CD4-positive, alpha-beta T cell treated with Interleukin-15 for 4 hours (primary cell): ENCODE measurements around the gene EIF4G2.

Experiments
- DNase-seq: peaks from one replicate; pipeline ENCODE4 v3.0.0-alpha.2; 2020; ENCODE audit warnings: low spot score

Gene EIF4G2

GRCh38 chr11:10808235-10808552, 532 bp downstream of the EIF4G2 start:
- DNase-seq, result no peak

DNA sequence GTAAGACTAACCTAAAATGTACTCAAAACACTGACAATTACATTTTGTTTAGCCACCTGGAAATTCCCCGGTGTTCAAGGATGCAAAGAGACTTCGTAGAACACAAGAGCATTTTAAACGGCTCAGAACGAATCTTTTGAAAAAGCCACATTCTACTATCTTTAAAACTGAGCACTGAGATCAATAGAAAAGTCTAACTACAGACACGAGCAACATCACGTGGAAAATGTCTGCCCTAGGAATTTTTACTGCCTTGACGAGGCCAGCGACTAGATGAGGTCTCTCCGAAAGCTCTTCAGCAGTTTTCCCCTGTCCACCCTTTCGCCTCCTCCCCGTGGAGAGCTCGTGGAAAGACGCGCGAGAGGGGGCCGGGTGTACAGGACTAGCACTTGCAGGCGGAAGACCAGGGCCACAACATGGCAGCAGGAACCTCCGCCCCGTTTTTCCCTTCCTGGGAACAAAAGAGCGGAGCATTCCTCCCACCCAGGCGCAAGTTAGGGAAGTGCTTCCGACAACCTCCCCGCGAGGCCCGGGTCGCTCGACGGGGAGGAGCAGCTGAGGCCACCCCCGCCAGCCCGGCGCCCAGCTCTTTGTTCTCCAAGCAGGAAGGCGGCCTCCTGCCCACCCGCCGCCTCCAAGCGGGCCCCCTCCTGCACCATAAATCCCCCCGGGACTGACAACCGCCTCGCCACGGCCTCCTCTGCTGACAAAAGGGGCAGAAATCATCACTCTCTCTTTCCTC, 1.1 kb downstream of the EIF4G2 start:
- DNase-seq, result peak; percentile 32

GRCh38 chr11:10806206-10806605, 2.5 kb downstream of the EIF4G2 start:
- DNase-seq, result no peak

DNA sequence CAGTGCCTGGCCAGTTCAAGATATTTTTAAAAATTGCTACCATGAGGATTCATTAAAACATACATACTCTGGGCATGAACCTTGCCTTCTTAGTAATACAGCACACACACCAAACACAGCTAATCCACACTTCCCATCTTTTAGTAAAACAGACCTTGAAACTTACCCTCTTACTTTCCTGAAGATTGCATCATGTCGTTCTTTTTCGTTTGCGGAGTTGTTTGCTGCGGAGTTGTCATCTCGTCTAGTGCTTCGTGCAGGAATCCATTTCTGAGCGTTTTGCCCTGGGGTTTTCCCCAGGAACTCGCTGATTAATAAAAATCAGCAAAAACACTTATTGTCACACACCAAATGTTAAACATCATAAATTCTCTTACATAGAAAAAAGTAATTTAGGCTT, 3.0 kb downstream of the EIF4G2 start:
- no peak for DNase-seq

DNA sequence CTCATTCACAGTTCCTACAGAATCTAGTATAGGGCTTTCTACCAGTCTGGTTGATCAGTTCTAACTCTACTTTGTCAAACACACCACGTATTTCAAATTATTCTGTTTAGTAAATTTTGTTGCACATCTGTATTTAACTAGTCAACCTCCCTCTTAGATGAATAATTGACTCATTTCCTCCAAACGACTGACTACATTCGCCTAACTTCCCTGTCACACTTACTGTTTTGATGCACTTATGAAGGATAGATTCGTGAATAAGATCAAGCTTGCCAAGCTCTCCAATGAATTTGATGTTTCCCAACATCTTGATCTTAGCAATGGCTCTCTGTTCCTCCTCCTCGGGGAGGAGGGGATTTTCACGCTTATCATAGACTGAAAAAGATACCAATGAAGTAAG, 5.0 kb downstream of the EIF4G2 start:
- DNase-seq, result no peak

GRCh38 chr11:10800292-10800691, 8.4 kb downstream of the EIF4G2 start:
- no peak for DNase-seq

GRCh38 chr11:10798330-10798928, 10.3 kb downstream of the EIF4G2 start:
- no peak for DNase-seq

- DNase-seq, result no peak
These were observed 11.2 kb downstream of the EIF4G2 start for GRCh38 chr11:10797531-10797930.

DNA sequence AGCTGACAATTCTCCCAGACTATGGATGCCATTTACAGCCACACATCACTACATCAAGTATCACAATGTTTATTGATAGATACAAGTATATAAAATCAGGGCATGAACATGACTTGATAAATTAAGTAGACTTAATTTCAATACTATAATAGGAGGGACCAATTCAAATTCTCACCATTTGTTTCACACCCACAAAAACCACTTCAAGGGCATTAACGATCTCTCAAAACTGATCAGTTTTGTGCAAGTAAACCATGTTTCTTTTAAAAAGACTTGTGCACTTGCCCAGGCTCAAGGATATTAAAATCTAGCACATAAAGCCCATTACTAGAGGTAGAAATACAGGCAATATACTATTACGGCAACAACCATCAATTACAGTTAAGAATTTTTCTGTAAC, 11.7 kb downstream of the EIF4G2 start:
- no peak for DNase-seq

GRCh38 chr11:10796191-10796590, 12.5 kb downstream of the EIF4G2 start:
- DNase-seq, result no peak

- DNase-seq, result no peak
These were observed 15.1 kb downstream of the EIF4G2 start for GRCh38 chr11:10793470-10794255.

GRCh38 chr11:10792385-10793068, 16.2 kb downstream of the EIF4G2 start:
- peak; percentile 83 for DNase-seq

GRCh38 chr11:10786451-10786850, 22.3 kb downstream of the EIF4G2 start:
- DNase-seq, result no peak

DNA sequence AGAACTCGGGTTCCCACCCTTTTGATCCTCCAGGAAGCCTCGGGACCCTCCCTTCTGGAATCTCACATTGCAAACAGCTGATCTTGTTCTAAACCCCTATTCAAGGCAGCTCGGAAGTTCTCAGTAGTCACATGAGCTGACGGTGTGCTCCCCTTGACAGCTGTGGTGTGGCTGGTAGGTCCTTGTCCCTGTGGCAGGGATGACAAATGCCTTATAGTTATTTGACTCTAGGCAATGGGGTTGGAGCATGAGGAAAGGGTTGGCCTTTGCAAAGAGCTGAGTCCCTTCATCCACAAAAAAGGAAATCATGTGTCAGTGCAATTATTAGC, 23.6 kb downstream of the EIF4G2 start:
- no peak for DNase-seq

DNA sequence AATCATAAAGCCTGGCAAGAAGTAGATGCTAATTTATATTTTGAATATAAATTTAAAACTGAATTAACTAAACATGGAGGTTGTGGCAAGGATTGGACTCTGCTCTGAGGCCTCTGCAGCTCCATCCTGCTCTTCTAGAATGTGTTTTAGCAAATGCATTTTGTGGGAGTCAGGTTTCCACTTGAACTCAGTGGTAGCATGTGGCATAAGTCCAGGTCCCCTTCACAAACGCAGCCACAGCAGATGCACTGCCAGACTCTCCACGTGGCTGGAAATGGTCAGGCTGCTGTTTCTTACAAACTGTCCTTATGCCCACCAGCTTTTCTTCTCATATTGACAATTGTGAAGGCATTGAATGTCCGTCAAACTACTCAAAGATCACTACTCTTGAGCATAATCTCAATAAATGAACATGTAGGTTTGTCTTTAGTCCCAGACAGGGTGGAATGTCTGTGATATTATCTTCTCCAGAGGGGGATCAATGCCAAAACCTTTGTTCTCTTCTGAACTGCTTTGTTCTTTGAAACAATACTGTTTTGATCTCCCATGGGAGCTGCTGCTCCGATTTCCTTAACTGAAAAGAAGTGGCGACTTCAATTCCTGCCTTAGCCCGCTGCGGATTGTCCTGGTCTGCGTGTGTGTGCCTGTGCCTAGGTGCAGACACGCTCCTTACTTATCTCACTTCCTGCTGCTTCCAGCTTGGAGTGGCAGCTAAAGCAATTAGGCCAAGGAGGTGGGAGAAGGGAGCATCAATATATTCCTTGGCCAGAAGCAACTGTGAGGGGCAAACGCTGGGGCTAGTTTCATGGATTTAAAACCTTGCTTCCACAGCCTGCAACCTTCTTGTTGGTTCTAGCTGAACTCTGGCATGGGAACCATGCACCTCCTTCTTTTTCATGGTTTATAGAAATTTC, 24.2 kb downstream of the EIF4G2 start:
- DNase-seq, result no peak

DNA sequence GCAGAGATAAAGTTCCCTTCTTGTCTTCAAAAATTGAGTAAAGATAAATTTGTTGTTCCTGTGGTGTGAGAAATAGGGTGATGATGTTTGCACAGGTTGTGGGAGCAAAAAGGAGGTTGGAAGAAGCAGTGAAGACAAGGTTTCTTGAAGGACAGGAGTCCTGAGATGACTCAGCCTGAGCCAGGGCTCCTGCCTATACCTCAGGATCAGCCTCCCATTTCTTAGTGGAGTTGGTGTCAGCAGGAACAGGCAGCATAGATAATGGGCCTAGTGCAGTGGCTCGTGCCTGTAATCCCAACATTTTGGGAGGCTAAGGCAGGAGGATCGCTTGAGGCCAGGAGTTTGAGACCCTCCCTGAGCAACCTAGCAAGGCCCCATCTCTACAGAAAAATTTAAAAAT, 28.7 kb downstream of the EIF4G2 start:
- no peak for DNase-seq

DNA sequence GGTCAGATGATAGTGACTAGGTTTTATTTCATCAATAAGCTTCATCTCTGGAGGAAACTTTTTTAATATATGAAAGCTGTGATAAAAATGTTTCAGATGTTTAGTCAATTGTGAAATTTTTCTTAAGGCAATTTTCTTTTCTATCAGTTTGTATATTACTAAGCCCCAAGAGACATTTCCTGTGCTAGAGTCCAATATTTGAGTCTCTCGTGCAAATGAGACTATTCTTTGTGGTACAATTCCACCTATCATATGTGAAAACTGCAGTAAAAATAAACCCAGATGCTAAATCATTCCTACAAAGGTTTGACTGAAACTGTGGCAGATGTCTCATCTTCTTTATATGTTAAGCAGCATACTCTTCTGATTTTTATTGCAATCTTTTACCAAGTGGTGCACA, 29.6 kb downstream of the EIF4G2 start:
- no peak for DNase-seq

- DNase-seq, result no peak
These were observed 30.3 kb downstream of the EIF4G2 start for GRCh38 chr11:10778217-10778970.

DNA sequence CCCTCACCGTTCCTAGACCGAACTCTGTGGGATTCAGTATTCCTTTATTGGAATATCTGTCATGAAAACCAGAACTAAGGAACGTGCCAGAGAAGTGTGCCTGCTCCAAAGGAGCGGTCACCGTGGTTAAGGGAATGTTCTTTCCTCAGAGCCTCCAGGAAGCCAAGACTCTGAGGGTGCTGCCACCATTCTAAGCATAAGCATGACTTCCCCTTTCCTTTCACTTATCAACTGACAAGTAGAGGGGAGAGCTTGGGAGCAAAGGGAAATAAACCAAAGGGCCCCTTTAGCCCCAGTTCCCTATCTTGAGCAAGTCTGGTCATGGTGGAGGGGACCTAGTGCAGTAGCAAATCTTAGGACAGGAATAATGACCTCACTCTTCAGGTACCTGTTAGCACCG, 30.9 kb downstream of the EIF4G2 start:
- DNase-seq, result no peak

- DNase-seq, result no peak
These were observed 31.3 kb downstream of the EIF4G2 start for GRCh38 chr11:10777393-10777793.

GRCh38 chr11:10774811-10775210, 33.9 kb downstream of the EIF4G2 start:
- DNase-seq, result no peak
